UCSD-AML1 (cell line): Measurements from ENCODE around the gene OLFML1.

Experiments used
- DNase-seq: peaks from one replicate; lab custom pipeline; 2025; ENCODE audit not compliant: unreplicated experiment; lab: John Stamatoyannopoulos, UW

OLFML1 gene

GRCh38 chr11:7559398-7560283 lies 74.3 kb downstream of the OLFML1 start:
- DNase-seq = no peak
